ENCODE results near the gene USP48.
"Not testable (repeated sequence)": the region's sequence is repeated elsewhere in the genome, so short reads cannot be mapped to it uniquely, and the experiment has no call there.

The USP48 gene

GRCh38 chr1:21774835-21775549 lies 8.0 kb downstream of the USP48 start:
- DNase-seq: no peak

GRCh38 chr1:21773585-21773984 lies 9.4 kb downstream of the USP48 start:
- DNase-seq: peak; percentile 44

GRCh38 chr1:21771672-21772071 lies 11.3 kb downstream of the USP48 start:
- not testable (repeated sequence) for DNase-seq

GRCh38 chr1:21770602-21771001 lies 12.3 kb downstream of the USP48 start:
- DNase-seq: not testable (repeated sequence)

GRCh38 chr1:21770201-21770600 lies 12.7 kb downstream of the USP48 start:
- no peak for DNase-seq

- DNase-seq: not testable (repeated sequence)
These were observed 15.8 kb downstream of the USP48 start for GRCh38 chr1:21767106-21767505.

- peak; percentile 32 for DNase-seq
These were observed 16.7 kb downstream of the USP48 start for GRCh38 chr1:21766210-21766609.

GRCh38 chr1:21764615-21765423 lies 18.1 kb downstream of the USP48 start:
- DNase-seq: peak; percentile 23

GRCh38 chr1:21763694-21764419 lies 19.1 kb downstream of the USP48 start:
- no peak for DNase-seq

- DNase-seq: no peak
These were observed 19.7 kb downstream of the USP48 start for GRCh38 chr1:21763236-21763635.

- DNase-seq: no peak
These were observed 20.9 kb downstream of the USP48 start for GRCh38 chr1:21762022-21762404.

- DNase-seq: no peak
These were observed 21.9 kb downstream of the USP48 start for GRCh38 chr1:21761052-21761451.

- DNase-seq: no peak
These were observed 23.1 kb downstream of the USP48 start for GRCh38 chr1:21759818-21760217.

GRCh38 chr1:21759182-21759581 lies 23.8 kb downstream of the USP48 start:
- no peak for DNase-seq

GRCh38 chr1:21758614-21759013 lies 24.3 kb downstream of the USP48 start:
- DNase-seq: no peak

- no peak for DNase-seq
These were observed 26.4 kb downstream of the USP48 start for GRCh38 chr1:21756393-21757089.

- no peak for DNase-seq
These were observed 27.9 kb downstream of the USP48 start for GRCh38 chr1:21755067-21755466.

GRCh38 chr1:21754583-21754982 lies 28.4 kb downstream of the USP48 start:
- no peak for DNase-seq

- no peak for DNase-seq
These were observed 30.8 kb downstream of the USP48 start for GRCh38 chr1:21752186-21752585.

GRCh38 chr1:21751281-21751680 lies 31.7 kb downstream of the USP48 start:
- DNase-seq: no peak

- no peak for DNase-seq
These were observed 32.1 kb downstream of the USP48 start for GRCh38 chr1:21750841-21751240.

- DNase-seq: no peak
These were observed 33.0 kb downstream of the USP48 start for GRCh38 chr1:21749859-21750468.

- DNase-seq: no peak
These were observed 33.8 kb downstream of the USP48 start for GRCh38 chr1:21749109-21749508.

All from activated CD4-positive, alpha-beta T cell treated with anti-CD3 and anti-CD28 coated beads, Interleukin-2, Interleukin-6, amounts not matched to agents 100 ng/mL and 50 ng/mL, durations not matched to agents 16 hours and 8 hours (primary cell).